Activated CD8-positive, alpha-beta memory T cell treated with anti-CD3 and anti-CD28 coated beads for 36 hours (primary cell): ENCODE results near the gene CDA. TPM values are rescaled to one million over a fixed set of nuclear protein-coding genes. Genes with fewer than 3 reads are reported as not detected.

ENCODE experiments used
- CTCF ChIA-PET: fragments of 350-600 bp; sonication (Branson Sonifier 250); formaldehyde crosslinking; loops from one replicate; lab custom pipeline; 2021; ENCODE audit warnings: antibody characterized with exemption; lab: Charles Lee
- POLR2A ChIA-PET: fragments of 350-600 bp; sonication (Branson Sonifier 250); formaldehyde crosslinking; loops from one replicate; lab custom pipeline; 2021; ENCODE audit warnings: antibody characterized with exemption; lab: Charles Lee
- total RNA-seq, 2 experiments: library from RNA; stranded (reverse); gene quantifications; one replicate each; pipeline ENCODE4 v1.2.3, GENCODE V29; 2021

Gene CDA
- total RNA-seq, 2 experiments from 2014 or later: not detected

DNA sequence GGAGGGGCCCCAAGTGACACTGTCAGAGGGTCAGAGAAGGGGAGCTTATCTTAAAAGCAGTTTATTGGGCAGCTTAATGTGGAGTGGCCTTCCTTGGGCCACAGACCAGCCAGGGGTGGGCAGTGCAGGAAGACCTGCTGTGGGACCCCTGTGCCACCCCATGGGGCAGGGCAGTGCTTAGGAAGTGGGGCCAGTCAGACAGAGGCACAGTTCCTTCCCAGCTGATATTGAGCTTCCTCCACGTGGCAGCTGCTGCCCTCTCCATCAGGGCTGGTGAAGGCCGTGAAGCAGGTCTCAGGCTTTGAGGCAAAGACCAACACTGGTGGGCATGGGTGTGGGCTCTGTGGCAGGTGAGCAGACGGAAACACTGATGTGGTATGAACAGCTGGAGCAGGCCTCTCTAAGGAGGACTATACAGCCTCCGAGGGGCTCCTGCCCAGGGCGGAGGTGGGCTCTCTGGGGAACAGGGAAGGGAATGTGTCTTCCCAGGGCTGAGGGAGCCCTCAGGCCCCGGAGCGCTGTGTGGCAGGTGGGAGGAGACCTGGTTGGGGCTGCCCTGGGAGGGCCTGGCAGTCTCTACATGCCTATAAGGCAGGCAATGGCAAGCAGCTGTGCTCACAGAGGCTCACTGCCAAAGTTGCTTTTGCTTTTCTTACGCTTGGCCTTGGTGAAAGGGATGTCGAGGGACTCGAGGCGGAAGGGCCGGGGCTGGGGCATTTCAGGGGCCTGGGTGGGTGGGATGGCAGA is 75.2 kb downstream of the CDA start:
- CTCF ChIA-PET: interaction anchor here (0.7 to 1.1 kb wide), 2 partner anchors 14 to 475 kb away, joined by 3 to 4 read pairs; no protein-coding TSS in a partner anchor
- POLR2A ChIA-PET: no interaction called here

- POLR2A ChIA-PET: no interaction called here
- CTCF ChIA-PET: no interaction called here
Measured at GRCh38 chr1:20665726-20666125, 76.8 kb downstream of the CDA start.

DNA sequence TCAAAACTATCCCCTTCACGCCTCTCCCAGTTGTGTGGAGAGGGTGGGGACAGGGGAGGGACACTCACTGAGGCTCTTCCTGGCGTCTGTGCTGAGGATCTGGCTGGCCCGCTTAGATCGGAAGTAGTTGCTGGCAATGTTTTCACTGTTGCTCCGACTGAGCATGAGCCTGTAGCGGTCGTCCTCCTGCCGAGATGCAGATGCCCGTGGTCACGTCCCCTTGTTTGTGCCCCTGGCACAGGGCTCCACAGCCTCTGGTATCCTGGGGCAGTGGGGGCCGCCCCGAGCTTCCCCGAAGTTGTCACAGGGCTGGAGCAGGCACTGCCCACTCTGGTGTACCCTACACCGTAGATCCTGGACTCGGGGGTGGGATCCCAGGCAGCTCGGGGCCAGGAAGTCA is 77.2 kb downstream of the CDA start:
- POLR2A ChIA-PET: interaction anchor here (0.6 kb wide), 1 partner anchor 14 kb away, joined by 3 read pairs; no protein-coding TSS in a partner anchor
- CTCF ChIA-PET: no interaction called here

DNA sequence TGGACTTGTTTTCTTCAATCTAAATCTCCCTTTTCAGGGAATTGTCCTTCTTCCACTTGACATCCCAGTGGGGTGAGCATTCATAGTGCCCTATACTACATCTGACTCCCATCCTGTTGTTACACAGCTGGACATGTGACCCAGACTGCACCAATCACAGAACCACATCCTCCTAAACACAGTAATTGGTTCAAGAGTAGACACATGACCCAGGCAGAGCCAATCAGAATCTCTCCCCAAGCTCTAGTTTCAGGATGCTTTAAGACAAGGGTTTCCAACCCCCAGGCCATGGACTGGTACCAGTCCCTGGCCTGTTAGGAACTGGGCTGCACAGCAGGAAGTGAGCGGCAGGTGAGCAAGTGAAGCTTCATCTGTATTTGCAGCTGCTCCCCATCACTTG is 77.9 kb downstream of the CDA start:
- ChIA-PET CTCF (no interaction called here), POLR2A (interaction anchor here (0.6 kb wide), 1 partner anchor 15 kb away, joined by 3 read pairs; no protein-coding TSS in a partner anchor)

Other genes with a start within 250 kb of the CDA start
- 1 to 10 TPM; 2.2 to 2.5 TPM for gene CAMK2N1, start 102.9 kb upstream of the CDA start, total RNA-seq
- 10 to 100 TPM; 17.6 to 18.6 TPM for gene MUL1, start 80.9 kb upstream of the CDA start, total RNA-seq
- gene FAM43B, start 36.5 kb upstream of the CDA start, total RNA-seq: not detected
- 1 to 10 TPM; 4.4 to 4.7 TPM for gene PINK1, start 44.4 kb downstream of the CDA start, total RNA-seq
- 100 to 1,000 TPM; 191 to 197 TPM for gene DDOST, start 72.3 kb downstream of the CDA start, total RNA-seq
- gene KIF17, start 128.9 kb downstream of the CDA start, total RNA-seq: not detected
- gene SH2D5, start 143.6 kb downstream of the CDA start, total RNA-seq: under 1 TPM; 0.34 to 0.55 TPM
- 100 to 1,000 TPM; 155 to 161 TPM for gene HP1BP3, start 198.2 kb downstream of the CDA start, total RNA-seq